ENCODE measurements around the gene ERO1A.
A peak's percentile ranks its signal among the peaks of the same experiment; 100 is the strongest.

The ERO1A gene

GRCh38 chr14:52706286-52706685 is 10.9 kb upstream of the ERO1A start:
- Histone ChIP-seq H3K4ac (ENCODE audit: low read length) (no peak overlapping the region), H3K9me3 (replicated peaks in 1 of 2; ENCODE audit: control insufficient read depth in 2 of 2, insufficient read depth in 1 of 2, low read depth in 1 of 2, low read length in 2 of 2) (no peaks in the 10 kb centered on the region), H3K14ac (ENCODE audit: low read length) (no peak overlapping the region), H3K9ac (ENCODE audit: low read depth, low read length, poor library complexity) (no peak overlapping the region), H2BK5ac (ENCODE audit: low read length) (no peak overlapping the region), H3K4me3 (ENCODE audit: low read length in 2 of 2) (peak overlapping the region in 1 of 2 donors; percentile 77), H2BK12ac (ENCODE audit: low read length) (no peak overlapping the region), H3K4me1 (ENCODE audit: control insufficient read depth in 2 of 2, insufficient read depth in 1 of 2, low read depth in 1 of 2, low read length in 2 of 2) (peaks cover 0 to 10% of the 10 kb centered on the region in 2 donors), H4K91ac (ENCODE audit: low read depth, low read length, poor library complexity) (no peak overlapping the region), H2BK120ac (ENCODE audit: low read depth, low read length) (no peak overlapping the region), H2BK15ac (ENCODE audit: low read length) (no peak overlapping the region), H3K27ac (replicated peaks; ENCODE audit: low read length) (no peak overlapping the region), H2AFZ (ENCODE audit: low read length) (peak overlapping the region; percentile 84), H3K27me3 (ENCODE audit: control insufficient read depth in 3 of 3, insufficient read depth in 3 of 3, low read depth in 1 of 3, low read length in 3 of 3) (no peaks in the 10 kb centered on the region), H3K23ac (ENCODE audit: low read depth, low read length, poor library complexity) (no peak overlapping the region), H3K4me2 (ENCODE audit: insufficient read depth, low read length, poor library complexity, severe bottlenecking) (no peak overlapping the region), H3K36me3 (replicated peaks in 1 of 2; ENCODE audit: control insufficient read depth in 2 of 2, insufficient read depth in 2 of 2, low read length in 2 of 2) (peaks cover 5 to 32% of the 10 kb centered on the region in 2 donors), H3K18ac (ENCODE audit: low read length) (no peak overlapping the region), H4K8ac (ENCODE audit: low read depth, low read length) (no peak overlapping the region), H2AK5ac (ENCODE audit: low read depth, low read length) (no peak overlapping the region), H3K79me1 (ENCODE audit: low read depth, low read length) (peaks cover 4% of the 10 kb centered on the region)
- no CpG with 5 or more reads among the region's 5 CpGs for WGBS, 2 donors (ENCODE audit: extremely low coverage in 2 of 2, insufficient read length in 2 of 2, insufficient replicate concordance in 1 of 2)
- DNase-seq (ENCODE audit: low spot score): no peak

GRCh38 chr14:52703664-52704063 is 8.3 kb upstream of the ERO1A start:
- Histone ChIP-seq H2AFZ (ENCODE audit: low read length) (no peak overlapping the region), H4K8ac (ENCODE audit: low read depth, low read length) (no peak overlapping the region), H3K23ac (ENCODE audit: low read depth, low read length, poor library complexity) (no peak overlapping the region), H2BK120ac (ENCODE audit: low read depth, low read length) (no peak overlapping the region), H3K4me1 (ENCODE audit: control insufficient read depth in 2 of 2, insufficient read depth in 1 of 2, low read depth in 1 of 2, low read length in 2 of 2) (peaks cover 0 to 8% of the 10 kb centered on the region in 2 donors), H2BK15ac (ENCODE audit: low read length) (no peak overlapping the region), H3K79me1 (ENCODE audit: low read depth, low read length) (peaks cover 4% of the 10 kb centered on the region), H4K91ac (ENCODE audit: low read depth, low read length, poor library complexity) (no peak overlapping the region), H3K27me3 (ENCODE audit: control insufficient read depth in 3 of 3, insufficient read depth in 3 of 3, low read depth in 1 of 3, low read length in 3 of 3) (no peaks in the 10 kb centered on the region), H3K9me3 (replicated peaks in 1 of 2; ENCODE audit: control insufficient read depth in 2 of 2, insufficient read depth in 1 of 2, low read depth in 1 of 2, low read length in 2 of 2) (no peaks in the 10 kb centered on the region), H3K36me3 (replicated peaks in 1 of 2; ENCODE audit: control insufficient read depth in 2 of 2, insufficient read depth in 2 of 2, low read length in 2 of 2) (peaks cover under 1 to 6% of the 10 kb centered on the region in 2 donors), H2BK12ac (ENCODE audit: low read length) (no peak overlapping the region), H3K4ac (ENCODE audit: low read length) (no peak overlapping the region), H3K18ac (ENCODE audit: low read length) (no peak overlapping the region), H3K4me3 (ENCODE audit: low read length in 2 of 2) (no peak overlapping the region), H2AK5ac (ENCODE audit: low read depth, low read length) (no peak overlapping the region), H3K9ac (ENCODE audit: low read depth, low read length, poor library complexity) (no peak overlapping the region), H3K4me2 (ENCODE audit: insufficient read depth, low read length, poor library complexity, severe bottlenecking) (no peak overlapping the region), H3K27ac (replicated peaks; ENCODE audit: low read length) (no peak overlapping the region), H2BK5ac (ENCODE audit: low read length) (no peak overlapping the region), H3K14ac (ENCODE audit: low read length) (no peak overlapping the region)
- no CpG with 5 or more reads among the region's 2 CpGs for WGBS, 2 donors (ENCODE audit: extremely low coverage in 2 of 2, insufficient read length in 2 of 2, insufficient replicate concordance in 1 of 2)
- no peak for DNase-seq (ENCODE audit: low spot score)

- Histone ChIP-seq H3K4me2 (ENCODE audit: insufficient read depth, low read length, poor library complexity, severe bottlenecking) (no peak overlapping the region), H3K9ac (ENCODE audit: low read depth, low read length, poor library complexity) (no peak overlapping the region), H3K27ac (replicated peaks; ENCODE audit: low read length) (no peak overlapping the region)
These were observed 7.9 kb upstream of the ERO1A start for GRCh38 chr14:52703225-52703624.

DNA sequence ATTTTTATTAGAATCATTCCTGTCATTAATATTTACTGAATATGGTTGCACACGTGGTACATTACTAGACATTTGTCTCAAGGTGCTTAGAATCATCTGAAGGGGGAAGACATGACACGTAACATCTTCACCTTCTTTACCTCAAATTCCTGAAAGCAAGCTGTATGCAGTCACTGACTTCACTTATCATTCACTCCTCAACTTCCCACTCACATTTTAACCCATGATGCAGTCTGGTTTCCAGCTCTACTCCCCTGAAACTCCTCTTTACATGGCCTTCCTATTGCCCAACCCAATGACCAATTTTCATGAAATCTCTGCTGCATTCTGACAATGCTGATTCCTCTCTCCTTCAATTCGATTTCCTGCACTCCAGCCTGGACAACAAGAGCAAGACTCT is 5.9 kb upstream of the ERO1A start:
- Histone ChIP-seq H3K4ac (ENCODE audit: low read length) (no peak overlapping the region), H3K14ac (ENCODE audit: low read length) (no peak overlapping the region), H4K8ac (ENCODE audit: low read depth, low read length) (no peak overlapping the region), H2AK5ac (ENCODE audit: low read depth, low read length) (no peak overlapping the region), H3K4me1 (ENCODE audit: control insufficient read depth in 2 of 2, insufficient read depth in 1 of 2, low read depth in 1 of 2, low read length in 2 of 2) (peaks cover 0 to 2% of the 10 kb centered on the region in 2 donors), H2BK12ac (ENCODE audit: low read length) (no peak overlapping the region), H2AFZ (ENCODE audit: low read length) (peak overlapping the region; percentile 27), H3K79me1 (ENCODE audit: low read depth, low read length) (no peaks in the 10 kb centered on the region), H2BK5ac (ENCODE audit: low read length) (no peak overlapping the region), H3K9ac (ENCODE audit: low read depth, low read length, poor library complexity) (no peak overlapping the region), H2BK15ac (ENCODE audit: low read length) (no peak overlapping the region), H3K27ac (replicated peaks; ENCODE audit: low read length) (no peak overlapping the region), H3K27me3 (ENCODE audit: control insufficient read depth in 3 of 3, insufficient read depth in 3 of 3, low read depth in 1 of 3, low read length in 3 of 3) (no peaks in the 10 kb centered on the region), H3K4me3 (ENCODE audit: low read length in 2 of 2) (no peak overlapping the region), H3K23ac (ENCODE audit: low read depth, low read length, poor library complexity) (no peak overlapping the region), H3K36me3 (replicated peaks in 1 of 2; ENCODE audit: control insufficient read depth in 2 of 2, insufficient read depth in 2 of 2, low read length in 2 of 2) (no peaks in the 10 kb centered on the region), H4K91ac (ENCODE audit: low read depth, low read length, poor library complexity) (no peak overlapping the region), H2BK120ac (ENCODE audit: low read depth, low read length) (no peak overlapping the region), H3K4me2 (ENCODE audit: insufficient read depth, low read length, poor library complexity, severe bottlenecking) (no peak overlapping the region), H3K9me3 (replicated peaks in 1 of 2; ENCODE audit: control insufficient read depth in 2 of 2, insufficient read depth in 1 of 2, low read depth in 1 of 2, low read length in 2 of 2) (no peaks in the 10 kb centered on the region), H3K18ac (ENCODE audit: low read length) (no peak overlapping the region)
- no CpG with 5 or more reads among the region's 3 CpGs for WGBS, 2 donors (ENCODE audit: extremely low coverage in 2 of 2, insufficient read length in 2 of 2, insufficient replicate concordance in 1 of 2)
- DNase-seq (ENCODE audit: low spot score): no peak

More at GRCh38 chr14:52703225-52703624, 7.9 kb upstream of the ERO1A start:
- Histone ChIP-seq H3K14ac (ENCODE audit: low read length) (no peak overlapping the region), H4K8ac (ENCODE audit: low read depth, low read length) (no peak overlapping the region), H3K4me1 (ENCODE audit: control insufficient read depth in 2 of 2, insufficient read depth in 1 of 2, low read depth in 1 of 2, low read length in 2 of 2) (peaks cover 0 to 5% of the 10 kb centered on the region in 2 donors), H3K36me3 (replicated peaks in 1 of 2; ENCODE audit: control insufficient read depth in 2 of 2, insufficient read depth in 2 of 2, low read length in 2 of 2) (peaks cover 0 to 1% of the 10 kb centered on the region in 2 donors), H3K27me3 (ENCODE audit: control insufficient read depth in 3 of 3, insufficient read depth in 3 of 3, low read depth in 1 of 3, low read length in 3 of 3) (no peaks in the 10 kb centered on the region), H3K9me3 (replicated peaks in 1 of 2; ENCODE audit: control insufficient read depth in 2 of 2, insufficient read depth in 1 of 2, low read depth in 1 of 2, low read length in 2 of 2) (no peaks in the 10 kb centered on the region), H4K91ac (ENCODE audit: low read depth, low read length, poor library complexity) (no peak overlapping the region), H2BK15ac (ENCODE audit: low read length) (no peak overlapping the region), H2AK5ac (ENCODE audit: low read depth, low read length) (no peak overlapping the region), H2BK5ac (ENCODE audit: low read length) (no peak overlapping the region), H3K4me3 (ENCODE audit: low read length in 2 of 2) (no peak overlapping the region), H3K79me1 (ENCODE audit: low read depth, low read length) (peaks cover 4% of the 10 kb centered on the region), H3K4ac (ENCODE audit: low read length) (no peak overlapping the region), H2AFZ (ENCODE audit: low read length) (no peak overlapping the region), H2BK120ac (ENCODE audit: low read depth, low read length) (no peak overlapping the region), H3K18ac (ENCODE audit: low read length) (no peak overlapping the region), H3K23ac (ENCODE audit: low read depth, low read length, poor library complexity) (no peak overlapping the region), H2BK12ac (ENCODE audit: low read length) (no peak overlapping the region)
- DNase-seq (ENCODE audit: low spot score): no peak
- WGBS, 2 donors (ENCODE audit: extremely low coverage in 2 of 2, insufficient read length in 2 of 2, insufficient replicate concordance in 1 of 2): no CpG with 5 or more reads among the region's 3 CpGs

All from neuronal stem cell (in vitro differentiated cells).